AG09319 (cell line): ENCODE results near the gene SDHD.
"Not testable (repeated sequence)": the region's sequence is repeated elsewhere in the genome, so short reads cannot be mapped to it uniquely, and the experiment has no call there.

Experiments used
- DNase-seq: peaks from one replicate; pipeline ENCODE4 v3.0.0-alpha.2; 2010; ENCODE audit warnings: low read depth; ENCODE audit errors: extremely low read depth
- TF ChIP-seq, protein P1 (sequence below): IDR thresholded peaks from 2 replicates; pipeline ENCODE4 v1.5.1; 2011; ENCODE audit warnings: low read depth, mild to moderate bottlenecking, inconsistent platforms, low read length, moderate library complexity

SDHD gene

DNA sequence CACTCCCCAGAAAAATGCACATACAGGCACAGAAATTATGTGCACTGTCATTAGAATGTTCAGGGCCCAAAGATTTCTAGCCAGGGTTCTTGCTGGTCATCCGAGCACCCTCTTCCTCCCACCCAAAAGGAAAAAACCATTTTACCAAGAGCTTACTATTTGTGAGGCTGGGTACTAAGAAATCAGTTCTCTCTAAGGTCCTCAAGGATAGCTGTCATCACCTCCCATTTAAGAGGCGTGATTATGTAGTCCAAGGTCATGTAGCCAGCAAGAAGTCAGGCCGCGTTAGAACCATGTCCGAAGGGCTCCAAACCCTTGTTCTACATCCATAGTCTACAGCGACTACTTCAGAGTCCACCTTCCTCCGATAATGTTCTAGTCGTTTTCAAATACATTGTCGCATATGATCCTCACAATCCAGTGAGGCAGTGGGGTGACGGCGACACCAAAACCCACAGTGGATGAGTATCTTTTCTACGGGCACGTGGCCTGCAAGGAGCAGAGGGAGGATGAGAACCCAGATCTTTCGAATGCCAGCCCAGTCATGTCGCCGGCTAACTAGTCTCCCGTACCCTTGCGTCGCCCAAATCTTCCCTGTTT, 751 bp upstream of the SDHD start:
- TF ChIP-seq, protein P1, sequence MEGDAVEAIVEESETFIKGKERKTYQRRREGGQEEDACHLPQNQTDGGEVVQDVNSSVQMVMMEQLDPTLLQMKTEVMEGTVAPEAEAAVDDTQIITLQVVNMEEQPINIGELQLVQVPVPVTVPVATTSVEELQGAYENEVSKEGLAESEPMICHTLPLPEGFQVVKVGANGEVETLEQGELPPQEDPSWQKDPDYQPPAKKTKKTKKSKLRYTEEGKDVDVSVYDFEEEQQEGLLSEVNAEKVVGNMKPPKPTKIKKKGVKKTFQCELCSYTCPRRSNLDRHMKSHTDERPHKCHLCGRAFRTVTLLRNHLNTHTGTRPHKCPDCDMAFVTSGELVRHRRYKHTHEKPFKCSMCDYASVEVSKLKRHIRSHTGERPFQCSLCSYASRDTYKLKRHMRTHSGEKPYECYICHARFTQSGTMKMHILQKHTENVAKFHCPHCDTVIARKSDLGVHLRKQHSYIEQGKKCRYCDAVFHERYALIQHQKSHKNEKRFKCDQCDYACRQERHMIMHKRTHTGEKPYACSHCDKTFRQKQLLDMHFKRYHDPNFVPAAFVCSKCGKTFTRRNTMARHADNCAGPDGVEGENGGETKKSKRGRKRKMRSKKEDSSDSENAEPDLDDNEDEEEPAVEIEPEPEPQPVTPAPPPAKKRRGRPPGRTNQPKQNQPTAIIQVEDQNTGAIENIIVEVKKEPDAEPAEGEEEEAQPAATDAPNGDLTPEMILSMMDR: no peak
- DNase-seq: no peak

DNA sequence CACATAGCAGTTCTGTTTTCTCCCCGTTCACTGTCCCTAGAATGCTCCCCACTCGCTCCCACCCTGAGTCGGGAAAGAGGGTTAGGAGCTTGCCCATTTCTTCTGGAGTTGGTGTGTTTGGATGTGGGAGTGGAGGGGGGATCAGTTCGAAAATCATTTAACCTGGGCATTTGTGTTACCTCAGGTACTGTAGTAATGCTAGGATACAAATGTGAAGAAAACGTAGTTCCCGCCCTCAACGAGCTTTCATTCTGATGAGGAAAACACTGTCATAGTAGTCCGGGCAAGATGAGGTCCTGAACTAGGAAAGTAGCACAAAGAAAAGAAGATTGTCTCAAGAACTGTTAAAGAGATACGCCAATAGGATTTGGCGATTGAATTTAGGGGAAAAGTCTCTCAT, 539 bp downstream of the SDHD start:
- no peak for DNase-seq
- TF ChIP-seq, protein P1: no peak

DNA sequence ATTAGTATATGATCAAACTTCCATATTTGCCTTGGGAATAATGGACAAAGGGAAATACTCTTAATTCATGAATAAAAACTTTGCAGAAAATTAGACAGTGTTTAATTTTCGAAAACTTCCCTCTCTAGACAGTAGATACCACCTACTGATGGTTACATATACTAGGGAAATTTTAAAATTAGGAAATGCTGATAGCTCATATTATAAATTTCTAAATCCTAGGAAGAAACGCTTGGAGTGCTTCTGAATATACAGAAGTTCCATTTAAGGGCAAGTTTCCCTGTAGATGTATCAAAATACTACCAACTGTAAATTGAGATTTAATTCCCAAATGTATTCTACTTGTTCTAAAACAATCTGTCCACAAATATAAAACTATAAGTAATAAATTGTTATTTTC, 8.6 kb downstream of the SDHD start:
- DNase-seq: not testable (repeated sequence)

DNA sequence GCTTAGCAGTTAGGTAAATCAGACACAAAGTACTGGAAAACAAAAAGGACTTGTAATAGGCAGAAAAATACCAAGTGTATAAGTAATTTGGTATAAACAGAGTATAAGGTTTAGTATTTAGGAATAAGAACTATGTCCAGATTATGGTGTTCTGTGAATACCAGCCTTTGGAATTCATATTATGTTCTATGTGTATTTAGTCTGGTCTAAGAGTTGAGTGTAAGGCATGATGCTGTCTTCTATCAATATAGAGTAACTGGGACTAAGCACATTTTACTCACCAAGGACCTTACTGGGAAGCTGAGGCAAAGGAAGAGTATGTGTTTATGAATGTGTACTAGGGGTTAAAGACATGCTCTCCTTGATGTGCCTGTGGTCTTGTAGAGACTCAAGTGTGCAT, 9.5 kb downstream of the SDHD start:
- TF ChIP-seq, protein P1: no peak
- DNase-seq: no peak

DNA sequence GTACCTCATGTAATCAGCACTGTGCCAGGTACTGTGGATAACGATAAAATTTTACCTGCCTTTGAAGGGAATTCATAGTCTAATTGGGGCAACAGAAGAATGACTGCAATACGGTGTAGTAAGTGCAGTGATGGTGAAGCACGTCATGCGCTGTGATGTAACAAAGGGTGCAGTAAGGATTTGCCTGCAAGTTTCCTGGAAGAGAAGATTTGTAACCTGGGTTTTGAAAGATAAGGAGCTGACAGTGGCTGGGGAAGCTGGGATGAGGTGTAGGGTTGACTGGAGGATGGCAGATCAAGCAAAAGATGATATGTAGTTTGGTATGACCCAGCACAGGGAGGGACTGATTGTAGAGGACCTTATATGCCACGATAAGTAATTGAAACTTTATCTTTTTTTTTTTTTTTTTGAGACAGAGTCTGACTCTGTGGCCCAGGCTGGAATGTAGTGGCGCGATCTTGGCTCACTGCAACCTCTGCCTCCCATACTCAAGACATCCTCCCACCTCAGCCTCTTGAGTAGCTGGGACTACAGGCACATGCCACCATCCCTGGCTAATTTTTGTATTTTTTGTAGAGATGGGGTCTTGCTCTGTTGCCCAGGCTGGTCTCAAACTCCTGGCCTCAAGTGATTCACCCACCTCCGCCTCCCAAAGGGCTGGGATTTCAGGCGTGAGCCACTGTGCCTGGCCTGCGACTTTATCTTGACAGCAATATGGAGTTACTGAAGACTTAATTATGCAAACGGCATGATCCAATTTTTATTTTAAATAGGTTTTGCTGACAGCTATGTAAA, 11.3 kb downstream of the SDHD start:
- TF ChIP-seq, protein P1: no peak
- no peak for DNase-seq

DNA sequence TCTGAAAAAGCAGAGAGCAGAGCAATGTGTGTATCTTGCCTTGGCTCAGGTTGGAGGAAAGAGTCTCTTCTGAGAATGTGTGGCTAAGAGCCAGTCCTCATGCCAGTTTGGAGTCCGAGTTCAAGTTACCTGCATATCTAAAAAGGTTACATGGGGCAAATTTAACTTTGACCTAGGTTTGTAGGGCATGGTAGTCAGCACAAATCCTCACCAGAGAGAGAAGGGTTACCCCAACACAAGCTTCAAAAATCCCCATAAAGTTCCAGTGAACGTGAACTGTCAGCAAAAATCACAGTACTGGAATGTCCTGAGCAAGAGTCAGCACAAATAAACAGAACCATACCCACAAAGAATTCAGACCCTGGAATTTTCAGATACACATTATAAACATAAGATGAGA, 13.8 kb downstream of the SDHD start:
- TF ChIP-seq, protein P1: no peak
- DNase-seq: no peak

DNA sequence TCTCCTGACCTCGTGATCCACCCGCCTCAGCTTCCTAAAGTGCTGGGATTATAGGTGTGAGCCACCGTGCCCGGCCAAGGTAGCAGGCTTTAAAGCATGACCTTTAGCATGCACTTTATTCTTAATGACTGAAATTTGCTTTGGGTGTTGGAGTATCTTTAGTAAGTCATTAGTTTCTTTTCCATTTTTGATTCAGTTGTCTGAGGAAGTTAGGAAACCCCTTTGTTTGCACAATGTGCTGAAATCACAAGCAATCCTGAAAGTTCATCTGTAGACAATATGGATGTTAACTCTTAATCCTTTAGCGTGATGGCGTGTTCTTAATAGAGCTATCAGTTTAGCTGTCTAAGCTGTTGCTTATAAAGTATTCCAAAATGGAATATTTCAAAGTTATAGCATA, 16.8 kb downstream of the SDHD start:
- TF ChIP-seq, protein P1: no peak
- no peak for DNase-seq

DNA sequence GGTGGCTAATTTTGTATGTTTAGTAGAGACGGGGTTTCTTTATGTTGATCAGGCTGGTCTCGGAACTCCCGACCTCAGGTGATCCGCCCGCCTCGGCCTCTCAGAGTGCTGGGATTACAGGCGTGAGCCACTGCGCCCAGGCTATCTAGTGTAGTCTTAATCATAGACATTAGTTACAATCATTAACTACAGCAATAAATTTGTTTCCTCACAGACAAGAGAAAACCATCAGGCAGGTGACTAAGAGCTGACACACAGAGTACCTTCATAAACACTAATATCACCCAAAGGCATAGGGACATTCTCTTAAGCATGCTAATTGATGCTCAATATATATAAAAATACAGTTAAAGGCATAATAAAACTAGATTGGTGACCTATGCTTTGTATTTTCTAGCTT, 19.4 kb downstream of the SDHD start:
- TF ChIP-seq, protein P1: no peak
- DNase-seq: no peak
